ENCODE results near the gene MTHFD2.
A peak's percentile ranks its signal among the peaks of the same experiment; 100 is the strongest.
"Not testable (repeated sequence)": the region's sequence is repeated elsewhere in the genome, so short reads cannot be mapped to it uniquely, and the experiment has no call there.

Gene MTHFD2

GRCh38 chr2:74198461-74199274, at the start of gene MTHFD2:
MTHFD2 (plus strand) TSS chr2:74198615; CDS start chr2:74198642, 27 bp downstream.
- DNase-seq, result peak; percentile 82

- DNase-seq, result no peak
These were observed 49.2 kb upstream of the MTHFD2 start for GRCh38 chr2:74149247-74149525.

- no peak for DNase-seq
These were observed 48.7 kb upstream of the MTHFD2 start for GRCh38 chr2:74149570-74150319.

- no peak for DNase-seq
These were observed 45.5 kb upstream of the MTHFD2 start for GRCh38 chr2:74152954-74153353.

- no peak for DNase-seq
These were observed 42.6 kb upstream of the MTHFD2 start for GRCh38 chr2:74155830-74156229.

GRCh38 chr2:74162951-74163350, 35.5 kb upstream of the MTHFD2 start:
- no peak for DNase-seq

GRCh38 chr2:74164761-74165160, 33.7 kb upstream of the MTHFD2 start:
- no peak for DNase-seq

GRCh38 chr2:74168739-74169138, 29.7 kb upstream of the MTHFD2 start:
- no peak for DNase-seq

GRCh38 chr2:74174909-74175308, 23.5 kb upstream of the MTHFD2 start:
- DNase-seq, result no peak

- no peak for DNase-seq
These were observed 20.7 kb upstream of the MTHFD2 start for GRCh38 chr2:74177696-74178095.

GRCh38 chr2:74178211-74179062, 20.0 kb upstream of the MTHFD2 start, which contains the start of gene MOB1A:
MOB1A (minus strand) TSS chr2:74178879; CDS start chr2:74178674, 205 bp downstream.
- DNase-seq, result peak; percentile 89

- no peak for DNase-seq
These were observed 19.2 kb upstream of the MTHFD2 start for GRCh38 chr2:74179063-74179865.

- peak; percentile 85 for DNase-seq
These were observed 16.7 kb upstream of the MTHFD2 start for GRCh38 chr2:74181739-74182138.

GRCh38 chr2:74183878-74184277, 14.5 kb upstream of the MTHFD2 start:
- DNase-seq, result no peak

- no peak for DNase-seq
These were observed 12.4 kb upstream of the MTHFD2 start for GRCh38 chr2:74186038-74186437.

- DNase-seq, result not testable (repeated sequence)
These were observed 11.7 kb upstream of the MTHFD2 start for GRCh38 chr2:74186706-74187105.

- no peak for DNase-seq
These were observed 10.3 kb upstream of the MTHFD2 start for GRCh38 chr2:74188018-74188601.

- DNase-seq, result no peak
These were observed 9.7 kb upstream of the MTHFD2 start for GRCh38 chr2:74188696-74189095.

GRCh38 chr2:74191596-74192380, 6.6 kb upstream of the MTHFD2 start:
- no peak for DNase-seq

- no peak for DNase-seq
These were observed 3.6 kb upstream of the MTHFD2 start for GRCh38 chr2:74194799-74195198.

GRCh38 chr2:74197049-74197448, 1.4 kb upstream of the MTHFD2 start:
- no peak for DNase-seq

Measured in NCI-H524 treated with DMSO at 0.1 percent for 48 hours (cell line).